NK-92 (cell line): Measurements from ENCODE around the gene GNG2.

Experiments
- DNase-seq: peaks from one replicate; lab custom pipeline; 2025; ENCODE audit not compliant: unreplicated experiment; lab: John Stamatoyannopoulos, UW

The GNG2 gene

GRCh38 chr14:51989293-51990234, 129.2 kb downstream of the GNG2 start, which contains the start of gene RTRAF:
TSS of gene RTRAF (plus strand) at chr14:51989546. CDS start at chr14:51989640, 94 bp downstream.
- peak; percentile 49 for DNase-seq

GRCh38 chr14:51990488-51990887, 130.1 kb downstream of the GNG2 start:
- no peak for DNase-seq

GRCh38 chr14:51993285-51993920, 133.0 kb downstream of the GNG2 start:
- DNase-seq: no peak

- DNase-seq: no peak
Observed at GRCh38 chr14:51996148-51996746, 135.8 kb downstream of the GNG2 start.

- no peak for DNase-seq
Observed at GRCh38 chr14:51998348-51998747, 137.9 kb downstream of the GNG2 start.

- no peak for DNase-seq
Observed at GRCh38 chr14:51999084-51999483, 138.7 kb downstream of the GNG2 start.

GRCh38 chr14:52000019-52000582, 139.7 kb downstream of the GNG2 start:
- DNase-seq: no peak

GRCh38 chr14:52000696-52001095, 140.3 kb downstream of the GNG2 start:
- no peak for DNase-seq

- no peak for DNase-seq
Observed at GRCh38 chr14:52002542-52002941, 142.1 kb downstream of the GNG2 start.

GRCh38 chr14:52003324-52003723, 142.9 kb downstream of the GNG2 start:
- no peak for DNase-seq

- DNase-seq: no peak
Observed at GRCh38 chr14:52005625-52006024, 145.2 kb downstream of the GNG2 start.

GRCh38 chr14:52006361-52006760, 145.9 kb downstream of the GNG2 start:
- no peak for DNase-seq

- DNase-seq: no peak
Observed at GRCh38 chr14:52007211-52007610, 146.8 kb downstream of the GNG2 start.

GRCh38 chr14:52007637-52008036, 147.2 kb downstream of the GNG2 start:
- DNase-seq: no peak

GRCh38 chr14:52008136-52008535, 147.7 kb downstream of the GNG2 start:
- DNase-seq: no peak

- no peak for DNase-seq
Observed at GRCh38 chr14:52010173-52010693, 149.8 kb downstream of the GNG2 start.

- no peak for DNase-seq
Observed at GRCh38 chr14:52011523-52011922, 151.1 kb downstream of the GNG2 start.

- DNase-seq: no peak
Observed at GRCh38 chr14:52012635-52013034, 152.2 kb downstream of the GNG2 start.

GRCh38 chr14:52013984-52014600, 153.7 kb downstream of the GNG2 start:
- no peak for DNase-seq

- DNase-seq: no peak
Observed at GRCh38 chr14:52014601-52015267, 154.3 kb downstream of the GNG2 start.
